DOHH2 (cell line): ENCODE results near the gene ITIH2.

Experiments
- H3F3A ChIP-seq: fragments of 200-600 bp; sonication (generic), shearing (Covaris generic); 2 replicates; pipeline ENCODE4 v1.6.0; 2016; ENCODE audit warnings: antibody characterized with exemption, mild to moderate bottlenecking; ENCODE audit not compliant: control insufficient read depth, insufficient read depth
- H3K27ac ChIP-seq: fragments of 200-600 bp; sonication (generic); 2 replicates; pipeline ENCODE4 v1.5.1; 2014; ENCODE audit warnings: low read depth, mild to moderate bottlenecking, low read length, moderate library complexity
- H3K27me3 ChIP-seq: fragments of 200-600 bp; sonication (generic); 2 replicates; pipeline ENCODE4 v1.6.1; 2014; ENCODE audit warnings: mild to moderate bottlenecking, low read length, mixed read lengths; ENCODE audit not compliant: control insufficient read depth
- H3K36me3 ChIP-seq: fragments of 200-600 bp; sonication (generic); 2 replicates; pipeline ENCODE4 v1.6.1; 2014; ENCODE audit warnings: mild to moderate bottlenecking, low read length, moderate library complexity, mixed read lengths; ENCODE audit not compliant: control insufficient read depth
- H3K4me1 ChIP-seq: fragments of 200-600 bp; sonication (generic); 2 replicates; pipeline ENCODE4 v1.6.1; 2014; ENCODE audit warnings: mild to moderate bottlenecking, low read length, mixed read lengths; ENCODE audit not compliant: control insufficient read depth
- H3K4me2 ChIP-seq: fragments of 200-600 bp; sonication (generic); 2 replicates; pipeline ENCODE4 v1.6.0; 2014; ENCODE audit warnings: mild to moderate bottlenecking, low read length, moderate library complexity
- H3K4me3 ChIP-seq: fragments of 200-600 bp; sonication (generic); 2 replicates; pipeline ENCODE4 v1.5.1; 2014; ENCODE audit warnings: mild to moderate bottlenecking, low read length, mixed read lengths
- H3K79me2 ChIP-seq: fragments of 200-600 bp; sonication (generic); 2 replicates; pipeline ENCODE4 v1.6.1; 2014; ENCODE audit warnings: mild to moderate bottlenecking, low read length, mixed read lengths; ENCODE audit not compliant: control insufficient read depth
- H3K9me2 ChIP-seq: fragments of 200-600 bp; sonication (generic); replicated peaks from 2 replicates; pipeline ENCODE4 v1.6.1; 2014; ENCODE audit warnings: mild to moderate bottlenecking, low read length, mixed read lengths; ENCODE audit not compliant: control insufficient read depth
- H3K9me3 ChIP-seq: fragments of 200-600 bp; sonication (generic); 2 replicates; pipeline ENCODE4 v1.6.1; 2014; ENCODE audit warnings: antibody characterized with exemption, low read length, mixed read lengths; ENCODE audit not compliant: control insufficient read depth, insufficient read depth
- H4K20me1 ChIP-seq: fragments of 200-600 bp; sonication (generic); 2 replicates; pipeline ENCODE4 v1.6.0; 2014; ENCODE audit warnings: low read depth, mild to moderate bottlenecking, antibody characterized with exemption, low read length, moderate library complexity; ENCODE audit not compliant: control insufficient read depth, insufficient read depth
- EZH2phosphoT487 ChIP-seq: fragments of 200-600 bp; sonication (generic); IDR thresholded peaks from 2 replicates; pipeline ENCODE4 v1.6.1; 2017; ENCODE audit warnings: borderline replicate concordance, mild to moderate bottlenecking, antibody characterized with exemption, low read length, moderate library complexity, mixed read lengths
- TF ChIP-seq, protein P1 (sequence below): fragments of 200-600 bp; sonication (generic); IDR thresholded peaks from one replicate; pipeline ENCODE4 v1.5.1; 2014; ENCODE audit warnings: antibody characterized with exemption, mild to moderate bottlenecking, low read depth, low read length; ENCODE audit not compliant: poor library complexity, severe bottlenecking

The ITIH2 gene

GRCh38 chr10:7717767-7718166 lies 14.7 kb downstream of the ITIH2 start:
- Histone ChIP-seq H3K4me3 (no peak overlapping the region), H3K27me3 (no peaks in the 10 kb centered on the region), H3K4me2 (no peak overlapping the region), H4K20me1 (no peaks in the 10 kb centered on the region), H3F3A (no peaks in the 10 kb centered on the region), H3K79me2 (no peaks in the 10 kb centered on the region), H3K27ac (no peak overlapping the region), H3K9me3 (no peaks in the 10 kb centered on the region), H3K9me2 (no peaks in the 10 kb centered on the region), H3K36me3 (no peaks in the 10 kb centered on the region), H3K4me1 (no peaks in the 10 kb centered on the region)
- TF ChIP-seq, protein P1, sequence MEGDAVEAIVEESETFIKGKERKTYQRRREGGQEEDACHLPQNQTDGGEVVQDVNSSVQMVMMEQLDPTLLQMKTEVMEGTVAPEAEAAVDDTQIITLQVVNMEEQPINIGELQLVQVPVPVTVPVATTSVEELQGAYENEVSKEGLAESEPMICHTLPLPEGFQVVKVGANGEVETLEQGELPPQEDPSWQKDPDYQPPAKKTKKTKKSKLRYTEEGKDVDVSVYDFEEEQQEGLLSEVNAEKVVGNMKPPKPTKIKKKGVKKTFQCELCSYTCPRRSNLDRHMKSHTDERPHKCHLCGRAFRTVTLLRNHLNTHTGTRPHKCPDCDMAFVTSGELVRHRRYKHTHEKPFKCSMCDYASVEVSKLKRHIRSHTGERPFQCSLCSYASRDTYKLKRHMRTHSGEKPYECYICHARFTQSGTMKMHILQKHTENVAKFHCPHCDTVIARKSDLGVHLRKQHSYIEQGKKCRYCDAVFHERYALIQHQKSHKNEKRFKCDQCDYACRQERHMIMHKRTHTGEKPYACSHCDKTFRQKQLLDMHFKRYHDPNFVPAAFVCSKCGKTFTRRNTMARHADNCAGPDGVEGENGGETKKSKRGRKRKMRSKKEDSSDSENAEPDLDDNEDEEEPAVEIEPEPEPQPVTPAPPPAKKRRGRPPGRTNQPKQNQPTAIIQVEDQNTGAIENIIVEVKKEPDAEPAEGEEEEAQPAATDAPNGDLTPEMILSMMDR, result no peak
- no peak for TF ChIP-seq EZH2phosphoT487

DNA sequence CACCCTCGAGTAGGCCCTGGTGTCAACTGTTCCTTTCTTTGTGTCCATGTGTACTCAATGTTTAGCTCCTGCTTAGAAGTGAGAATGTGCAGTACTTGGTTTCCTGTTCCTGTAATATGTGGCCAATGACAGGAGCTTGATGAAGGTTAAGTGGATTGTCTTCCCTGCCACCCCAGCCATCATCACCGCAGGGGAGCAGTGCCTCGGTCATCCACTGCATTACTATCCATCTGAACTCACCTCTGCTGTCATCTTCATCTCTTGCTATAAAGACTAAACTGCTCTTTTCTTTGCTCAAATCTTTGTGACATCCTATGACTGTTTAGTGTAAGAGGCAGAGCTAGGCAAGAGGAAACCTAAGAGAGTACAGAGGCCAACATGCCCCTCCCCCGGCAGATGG lies 15.6 kb downstream of the ITIH2 start:
- no peaks in the 10 kb centered on the region for H4K20me1 ChIP-seq
- H3K4me1 ChIP-seq, result no peaks in the 10 kb centered on the region
- no peaks in the 10 kb centered on the region for H3K9me2 ChIP-seq
- H3K9me3 ChIP-seq, result no peaks in the 10 kb centered on the region
- H3K79me2 ChIP-seq, result no peaks in the 10 kb centered on the region
- no peak overlapping the region for H3K4me2 ChIP-seq
- TF ChIP-seq, protein P1, result no peak
- TF ChIP-seq EZH2phosphoT487, result no peak
- no peaks in the 10 kb centered on the region for H3F3A ChIP-seq
- H3K4me3 ChIP-seq, result no peak overlapping the region
- H3K27me3 ChIP-seq, result no peaks in the 10 kb centered on the region
- H3K27ac ChIP-seq, result no peak overlapping the region
- H3K36me3 ChIP-seq, result no peaks in the 10 kb centered on the region

DNA sequence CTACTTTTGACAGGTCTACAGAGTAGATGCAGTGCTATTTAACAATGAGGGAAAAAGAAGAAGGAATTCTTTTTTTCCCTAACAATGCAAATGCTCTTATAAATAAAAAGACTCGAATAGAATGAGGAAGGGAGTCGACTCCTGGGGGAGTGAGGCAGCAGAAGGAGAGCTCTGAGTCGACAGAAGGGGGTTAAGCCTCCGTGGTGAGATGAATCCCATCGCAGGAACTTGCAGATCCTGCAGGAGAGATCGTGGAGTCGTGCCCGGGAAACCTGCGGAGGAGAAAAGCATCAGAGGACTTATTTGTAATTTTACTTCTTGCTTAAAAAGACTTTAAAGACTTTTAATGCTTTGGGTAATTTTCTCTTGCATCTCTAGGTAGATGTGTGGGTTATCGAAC lies 17.4 kb downstream of the ITIH2 start:
- Histone ChIP-seq H3K27me3 (0 out of 2 replicates have a peak, but pooled peaks cover under 1% of the 10 kb centered on the region), H3K4me3 (no peak overlapping the region), H3K79me2 (no peaks in the 10 kb centered on the region), H3K9me3 (no peaks in the 10 kb centered on the region), H3K36me3 (no peaks in the 10 kb centered on the region), H3K9me2 (no peaks in the 10 kb centered on the region), H3K4me2 (no peak overlapping the region), H3F3A (no peaks in the 10 kb centered on the region), H3K27ac (no peak overlapping the region), H3K4me1 (no peaks in the 10 kb centered on the region), H4K20me1 (no peaks in the 10 kb centered on the region)
- TF ChIP-seq EZH2phosphoT487, result no peak
- TF ChIP-seq, protein P1, result no peak
